HG02759 (cell line): ENCODE data around the gene SLC5A1.
"Not testable (repeated sequence)": the region's sequence is repeated elsewhere in the genome, so short reads cannot be mapped to it uniquely, and the experiment has no call there.

Experiments used
- ATAC-seq: cut with Tn5 transposase; IDR thresholded peaks from one replicate; pipeline ENCODE4 v1.9.1; 2021; ENCODE audit warnings: mild to moderate bottlenecking, moderate library complexity; ENCODE audit not compliant: unreplicated experiment

SLC5A1 gene

DNA sequence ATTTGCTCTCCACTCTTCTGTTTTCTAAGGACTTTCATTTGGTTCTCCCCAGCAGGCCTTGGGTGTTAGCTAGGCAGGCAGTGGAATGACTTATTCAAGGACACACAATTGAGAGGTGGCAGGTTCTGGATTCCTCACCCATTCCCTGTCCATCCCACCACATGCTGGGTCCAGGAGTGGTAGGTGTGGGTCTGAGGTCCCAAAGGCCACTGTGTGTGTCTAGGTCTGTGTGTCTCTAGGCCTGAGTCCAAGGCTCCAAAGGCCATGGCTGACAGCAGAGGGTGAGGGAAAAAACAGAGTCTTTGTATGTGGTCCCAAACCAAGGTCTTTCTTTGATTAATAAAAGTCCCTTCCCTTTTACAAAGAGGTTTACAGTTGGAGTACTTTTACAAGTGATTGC is 40.8 kb downstream of the SLC5A1 start:
- no peak for ATAC-seq

DNA sequence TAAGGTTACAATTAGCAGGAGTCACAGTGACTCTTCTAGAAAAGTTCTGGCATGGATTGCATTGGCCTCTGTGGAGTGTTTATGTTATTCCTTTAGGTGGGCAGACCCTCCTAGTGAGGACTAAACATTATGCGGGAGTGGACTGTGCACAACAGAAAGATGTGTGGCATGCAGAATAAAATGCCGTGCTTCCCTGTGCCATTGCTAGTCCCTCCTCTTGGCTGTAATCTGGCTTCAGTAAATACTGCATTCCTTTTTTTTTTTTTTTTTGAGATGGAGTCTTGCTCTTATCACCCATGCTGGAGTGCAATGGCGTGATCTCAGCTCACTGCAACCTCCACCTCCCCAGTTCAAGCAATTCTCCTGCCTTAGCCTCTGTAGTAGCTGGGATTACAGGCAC is 45.0 kb downstream of the SLC5A1 start:
- ATAC-seq: no peak

DNA sequence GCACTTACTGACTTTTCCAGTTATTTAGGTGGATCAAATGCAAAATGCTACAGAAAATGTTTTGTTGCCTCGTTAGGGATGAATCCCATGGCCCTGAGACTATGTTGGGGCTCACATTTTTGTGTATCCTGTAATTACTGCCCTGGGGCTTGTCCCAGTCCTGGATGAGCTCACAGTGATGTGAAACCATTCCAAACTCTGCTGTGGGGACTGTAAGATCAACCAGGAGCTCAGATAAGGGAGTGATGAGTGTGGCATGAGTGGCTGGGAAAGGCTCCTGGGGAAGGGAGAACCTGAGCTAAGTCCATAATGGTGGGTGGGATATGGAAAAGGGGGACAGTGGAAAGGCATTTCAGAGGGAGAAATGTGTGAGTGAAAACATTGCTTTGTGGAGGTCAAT is 54.0 kb downstream of the SLC5A1 start:
- ATAC-seq: no peak

DNA sequence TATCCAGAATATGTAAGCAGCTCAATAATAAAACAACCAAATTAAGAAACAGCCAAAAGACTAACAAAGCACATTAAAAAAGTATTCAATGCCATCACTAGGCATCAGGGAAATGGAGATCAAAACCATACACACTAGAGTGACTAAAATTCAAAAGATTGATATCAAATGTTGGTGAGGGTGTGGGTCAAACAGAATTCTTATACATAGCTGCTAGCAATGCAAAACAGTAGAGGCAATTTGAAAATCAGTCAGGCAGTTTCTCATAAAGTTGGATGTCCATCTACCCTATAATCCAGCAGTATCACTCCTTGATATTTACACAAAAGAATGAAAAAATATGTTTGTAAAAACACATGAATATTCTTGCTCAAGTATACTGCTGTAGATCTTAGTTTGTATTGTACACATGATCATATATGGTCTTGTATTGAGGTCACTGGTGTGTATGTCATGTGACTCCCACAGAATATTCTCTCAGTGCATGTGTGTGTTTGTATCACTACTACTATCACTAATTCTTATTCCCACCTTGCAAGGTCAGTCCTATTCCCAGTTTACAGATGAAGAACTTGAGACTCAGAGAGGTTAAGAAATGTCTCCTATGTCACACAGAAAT is 54.9 kb downstream of the SLC5A1 start:
- no peak for ATAC-seq

DNA sequence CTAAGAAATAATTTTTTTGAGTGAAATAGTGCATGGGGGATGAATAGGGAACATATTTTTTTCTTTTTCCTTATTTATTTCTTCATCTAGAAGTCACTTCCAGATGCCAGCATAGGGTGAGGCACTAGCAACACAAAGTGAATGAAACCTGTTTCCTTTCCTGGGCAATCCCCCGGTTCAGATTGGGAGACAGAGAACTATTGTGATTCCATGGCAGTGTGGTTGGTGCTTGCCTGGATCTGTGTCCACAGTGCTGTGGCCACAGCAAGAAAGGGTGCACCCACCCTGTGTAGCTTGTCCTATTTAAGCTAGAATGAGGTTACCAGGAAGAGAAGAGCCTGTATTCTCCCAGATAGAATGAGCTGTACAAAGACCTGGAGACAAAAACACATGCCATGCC is 57.6 kb downstream of the SLC5A1 start:
- no peak for ATAC-seq

DNA sequence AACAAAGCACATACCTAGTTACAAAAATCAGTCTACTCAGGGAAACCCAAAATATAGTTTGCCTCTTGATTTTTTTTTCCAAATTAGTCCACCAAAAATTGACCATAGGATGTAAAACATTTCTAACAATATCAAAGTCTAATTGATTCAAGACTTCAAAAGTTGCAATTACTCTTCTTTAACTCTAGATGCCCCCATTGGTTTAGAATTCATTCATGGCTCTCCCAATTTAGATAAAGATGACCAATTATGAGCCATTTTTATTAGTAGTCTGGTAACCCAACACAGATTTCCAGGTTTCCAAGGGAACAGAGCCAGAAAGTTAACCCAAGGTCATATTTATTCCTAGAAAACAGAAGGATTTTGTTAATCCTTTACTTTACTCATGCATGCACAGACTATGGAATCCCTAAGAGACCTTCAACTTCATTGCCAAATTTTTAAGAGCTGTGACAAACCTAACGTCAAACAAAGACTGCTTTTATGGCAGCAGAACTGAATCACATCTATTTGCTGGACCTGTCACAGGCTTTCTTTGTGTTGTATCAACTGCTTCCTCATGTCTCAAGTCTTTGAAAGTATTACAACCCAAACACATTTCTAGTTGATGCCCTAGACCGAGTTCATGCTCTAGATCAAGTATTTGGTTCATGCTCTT is 60.7 kb downstream of the SLC5A1 start:
- ATAC-seq: no peak

DNA sequence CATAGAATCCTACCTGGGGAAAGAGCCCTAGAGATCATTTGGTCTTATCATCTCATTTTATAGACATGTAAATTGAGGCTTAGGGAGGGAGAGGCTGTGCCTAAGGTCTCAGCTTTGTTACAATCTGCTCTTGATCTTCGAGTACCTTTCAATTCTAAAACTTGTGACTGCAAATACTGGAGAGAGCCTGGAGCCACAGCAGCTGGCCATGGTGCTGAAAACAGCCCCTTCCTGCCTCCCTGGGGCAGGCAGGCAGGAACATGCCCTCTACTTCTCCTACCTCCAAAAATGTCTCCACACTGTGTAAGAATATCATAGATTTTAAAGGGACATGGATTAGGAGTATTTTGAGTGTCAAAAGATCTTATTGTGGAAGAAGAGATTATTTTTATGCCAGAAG is 63.9 kb downstream of the SLC5A1 start:
- ATAC-seq: no peak

DNA sequence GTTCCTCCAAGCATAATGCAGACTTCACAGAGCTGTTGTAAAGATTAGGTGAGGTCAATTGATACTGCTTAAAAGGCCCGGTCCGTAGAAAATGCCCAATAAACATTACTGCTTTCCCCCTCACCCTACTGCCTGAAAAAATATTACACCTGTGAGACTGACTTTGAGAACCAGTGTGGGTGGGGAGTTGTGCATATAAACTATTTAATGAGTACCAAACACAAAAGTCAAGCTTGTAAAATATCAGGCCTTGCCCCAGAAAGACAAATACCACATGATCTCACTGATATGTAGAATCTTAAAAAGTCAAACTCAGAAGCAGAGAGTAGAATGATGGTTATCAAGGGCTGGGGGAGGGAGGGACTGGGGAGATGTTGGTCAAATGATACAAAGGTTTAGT is 69.3 kb downstream of the SLC5A1 start:
- ATAC-seq: no peak

DNA sequence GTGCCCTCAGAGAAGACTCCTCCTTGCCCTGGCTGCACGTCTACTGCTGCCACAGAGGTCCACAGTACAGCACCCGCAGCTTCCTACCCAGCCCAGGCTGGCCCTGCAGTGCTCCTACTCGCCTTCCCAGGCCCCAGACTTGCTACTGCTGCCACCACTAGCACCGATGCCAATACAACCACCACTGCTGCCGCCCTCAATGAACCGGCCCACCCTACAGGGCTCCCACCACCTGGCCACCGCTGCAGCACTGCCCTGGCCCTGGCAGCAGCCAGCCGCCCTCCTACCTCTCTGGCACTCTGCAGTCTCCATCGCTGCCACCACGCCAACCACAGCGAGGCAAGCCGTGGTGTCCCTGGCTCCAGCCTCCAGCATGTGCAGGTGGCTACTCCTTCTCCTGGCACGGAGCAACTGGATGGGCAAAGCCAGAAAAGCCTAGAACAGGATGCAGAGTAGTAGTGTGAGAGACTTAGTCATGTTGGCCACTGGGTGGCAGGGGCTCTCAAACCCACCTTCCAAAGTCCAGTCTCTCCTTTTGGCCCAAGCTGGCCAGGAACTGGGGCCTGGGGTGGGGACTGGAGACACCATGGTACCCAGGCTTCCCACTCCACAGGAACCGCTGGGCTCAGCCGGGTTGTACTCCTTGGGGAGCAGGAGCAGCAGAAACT is 76.6 kb downstream of the SLC5A1 start:
- no peak for ATAC-seq

DNA sequence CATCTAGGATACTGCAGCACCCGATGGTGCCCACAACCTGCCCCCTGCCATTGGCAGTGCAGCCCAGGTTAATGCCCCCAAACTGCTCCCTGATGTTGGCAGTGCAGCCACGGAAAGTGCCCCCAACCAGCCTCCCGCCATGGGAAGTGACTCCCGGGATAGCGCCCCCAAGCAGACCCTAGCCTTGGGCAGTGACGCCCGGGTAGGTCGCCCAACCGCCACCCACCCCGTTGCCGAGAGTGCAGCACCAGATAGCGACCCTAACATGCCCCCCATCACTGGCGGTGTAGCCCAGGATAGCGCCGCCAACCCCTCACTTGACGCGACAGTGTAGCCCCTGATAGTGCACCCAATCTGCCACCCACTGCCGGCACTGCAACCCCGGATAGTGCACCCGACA is 77.5 kb downstream of the SLC5A1 start:
- no peak for ATAC-seq

DNA sequence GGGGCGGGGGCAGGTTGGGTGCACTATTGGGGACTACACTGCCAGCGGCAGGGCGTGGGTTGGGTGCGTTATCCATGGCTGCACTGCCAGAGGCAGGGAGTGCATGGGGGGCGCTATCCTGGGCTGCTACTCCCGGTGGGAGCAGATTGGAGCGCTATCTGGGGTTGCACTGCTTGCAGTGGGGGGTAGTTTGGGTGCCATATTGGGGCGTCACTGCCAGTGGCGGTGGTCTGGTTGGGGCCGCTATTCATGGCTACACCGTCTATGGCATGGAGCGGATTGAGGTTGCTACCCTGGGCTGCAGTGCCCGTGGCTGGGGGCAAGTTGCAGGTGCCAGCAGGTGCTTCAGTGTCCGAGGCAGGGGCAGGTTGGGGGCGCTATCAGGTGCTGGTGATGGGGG is 79.8 kb downstream of the SLC5A1 start:
- ATAC-seq: no peak

DNA sequence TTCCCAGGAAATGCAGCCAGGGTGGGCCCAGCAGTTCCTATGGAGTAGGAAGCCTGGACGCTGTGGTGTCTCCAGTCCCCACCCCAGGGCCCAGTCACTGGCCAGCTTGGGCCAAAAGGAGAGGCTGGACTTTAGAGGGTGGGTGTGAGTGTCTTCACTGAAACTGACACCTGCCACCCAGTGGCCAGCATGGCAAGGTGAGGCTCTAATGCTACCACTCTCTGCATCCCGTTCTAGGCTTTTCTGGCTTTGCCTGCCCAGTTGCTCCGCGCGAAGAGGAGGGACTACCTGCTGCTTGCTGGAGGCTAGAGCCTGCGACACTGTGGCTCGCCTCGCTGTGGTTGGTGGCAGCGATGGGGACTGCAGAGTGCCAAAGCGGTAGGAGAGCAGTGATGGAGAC is 80.6 kb downstream of the SLC5A1 start:
- no peak for ATAC-seq

DNA sequence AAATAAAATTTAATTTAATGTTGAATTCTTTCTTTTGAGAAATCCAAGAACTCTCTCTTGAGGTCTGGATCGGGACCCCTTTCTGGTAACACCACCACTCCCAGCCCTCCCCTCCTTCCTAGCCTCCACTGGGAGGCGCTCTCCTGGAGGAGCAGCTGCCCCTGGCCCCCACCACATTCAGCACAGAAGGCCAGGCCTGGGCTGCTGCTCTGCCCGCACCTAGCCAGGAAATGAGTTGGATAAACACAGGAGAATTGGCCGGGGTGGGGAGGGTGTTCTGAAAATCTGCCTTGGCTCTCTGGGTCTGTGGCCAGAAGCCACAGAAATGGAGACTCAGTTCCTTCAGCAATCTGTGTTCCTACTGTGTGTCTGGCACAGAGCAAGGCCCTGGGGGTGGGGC is 84.8 kb downstream of the SLC5A1 start:
- no peak for ATAC-seq

DNA sequence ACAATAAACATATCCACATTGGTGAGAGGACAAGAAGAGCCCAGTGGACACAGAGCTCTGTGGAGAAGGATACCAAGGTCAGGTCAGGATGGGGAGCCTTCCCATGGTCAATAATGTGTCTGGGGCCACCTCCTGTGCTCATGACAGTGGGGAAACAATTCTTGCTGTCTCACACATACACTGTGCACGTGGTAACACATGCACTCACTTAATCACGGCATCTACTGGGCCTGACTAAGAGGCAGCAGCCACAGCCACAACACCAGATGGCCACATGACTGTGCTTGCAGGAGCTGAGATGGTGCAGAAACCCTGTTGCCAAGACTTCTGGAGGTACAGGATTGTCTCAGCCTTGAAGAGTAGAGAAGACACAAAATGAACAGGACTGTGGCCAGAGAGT is 87.4 kb downstream of the SLC5A1 start:
- no peak for ATAC-seq

DNA sequence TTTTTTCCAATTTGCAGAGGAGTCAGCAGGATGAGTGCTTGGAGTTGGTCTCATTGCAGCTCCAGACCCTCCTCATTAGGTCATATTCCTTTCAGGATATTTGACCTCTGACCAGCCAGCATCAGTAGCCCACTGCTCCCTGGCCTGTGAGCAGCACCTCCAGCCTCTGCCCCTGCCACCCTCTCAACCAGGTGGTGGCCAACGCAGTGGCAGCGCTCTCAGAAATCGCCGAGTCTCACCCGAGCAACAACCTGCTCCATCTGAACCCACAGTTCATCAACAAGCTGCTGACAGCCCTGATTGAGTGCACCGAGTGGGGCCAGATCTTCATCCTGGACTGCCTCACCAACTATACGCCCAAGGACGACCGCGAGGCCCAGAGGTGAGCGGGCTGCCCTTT is 89.1 kb downstream of the SLC5A1 start:
- no peak for ATAC-seq

DNA sequence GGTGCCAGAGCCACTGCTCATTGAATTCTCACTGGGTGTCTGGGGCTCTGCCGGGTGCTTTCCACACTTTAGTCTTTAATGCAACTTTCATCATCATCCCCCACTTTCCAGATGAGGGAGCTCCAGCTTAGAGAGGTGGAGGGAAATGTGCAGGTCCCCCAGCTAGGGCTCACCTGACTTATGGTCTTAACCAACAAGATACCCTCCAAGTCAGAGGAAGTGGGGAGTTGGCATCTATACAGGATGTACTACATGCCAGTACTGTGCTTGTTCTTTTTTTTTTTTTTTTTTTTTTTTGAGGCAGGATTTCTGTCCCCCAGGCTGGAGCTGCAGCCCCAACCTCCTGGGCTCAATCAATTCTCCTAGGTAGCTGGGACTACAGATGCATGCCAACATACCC is 89.7 kb downstream of the SLC5A1 start:
- no peak for ATAC-seq

DNA sequence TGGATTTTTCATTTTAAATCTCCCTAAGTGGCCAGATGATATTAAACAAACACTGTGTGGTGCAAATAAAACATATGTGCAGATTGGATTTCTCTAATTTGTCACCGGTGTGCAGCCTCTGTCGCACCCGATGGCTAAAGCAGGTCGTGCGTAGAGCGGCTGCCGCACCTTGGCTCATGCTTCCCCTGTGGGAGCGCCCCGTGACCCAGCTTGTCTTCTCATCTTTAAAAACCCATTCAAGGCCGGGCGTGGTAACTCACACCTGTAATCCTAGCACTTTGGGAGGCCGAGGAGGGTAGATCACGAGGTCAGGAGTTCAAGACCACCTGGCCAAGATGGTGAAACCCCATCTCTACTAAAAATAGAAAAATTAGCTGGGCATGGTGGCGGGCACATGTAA is 91.7 kb downstream of the SLC5A1 start:
- ATAC-seq: not testable (repeated sequence)

DNA sequence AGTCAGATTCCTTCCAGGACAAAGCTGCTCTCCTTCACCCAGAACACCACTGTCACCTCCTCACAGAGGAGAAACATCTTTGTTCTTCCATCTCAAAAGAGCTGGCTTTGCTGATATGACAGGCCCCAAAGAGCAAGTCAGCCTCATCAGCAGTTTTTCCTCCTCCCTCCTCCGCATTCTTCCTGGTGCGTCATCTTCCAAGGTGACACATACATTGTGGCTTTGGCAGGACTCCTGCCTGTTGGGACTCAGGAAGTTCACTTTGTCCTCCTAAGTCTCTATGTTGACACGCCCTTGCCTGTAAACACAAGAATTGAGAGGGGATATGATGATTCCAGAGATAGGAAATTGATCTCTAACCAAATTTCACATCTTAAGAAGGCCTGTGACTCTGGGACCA is 92.9 kb downstream of the SLC5A1 start:
- not testable (repeated sequence) for ATAC-seq

DNA sequence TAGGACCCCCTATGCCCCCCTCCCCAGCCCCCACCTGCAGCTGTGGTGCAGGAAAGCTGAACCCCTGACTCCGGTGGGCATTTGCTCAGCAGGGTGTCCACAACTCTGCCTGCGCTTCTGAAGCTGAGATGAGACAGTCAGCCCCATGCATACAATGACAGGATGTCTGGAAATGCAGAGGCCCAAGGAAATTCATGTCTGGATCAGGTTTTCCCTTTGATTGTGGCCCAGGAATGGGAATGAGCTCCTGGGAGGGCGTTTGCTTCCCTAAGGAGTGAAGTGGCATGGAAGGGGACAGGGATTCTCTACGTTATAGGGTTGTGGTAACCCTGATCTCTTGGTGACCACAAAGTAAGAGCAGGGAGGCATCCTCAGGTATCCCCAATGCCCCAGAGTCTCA is 93.8 kb downstream of the SLC5A1 start:
- not testable (repeated sequence) for ATAC-seq

DNA sequence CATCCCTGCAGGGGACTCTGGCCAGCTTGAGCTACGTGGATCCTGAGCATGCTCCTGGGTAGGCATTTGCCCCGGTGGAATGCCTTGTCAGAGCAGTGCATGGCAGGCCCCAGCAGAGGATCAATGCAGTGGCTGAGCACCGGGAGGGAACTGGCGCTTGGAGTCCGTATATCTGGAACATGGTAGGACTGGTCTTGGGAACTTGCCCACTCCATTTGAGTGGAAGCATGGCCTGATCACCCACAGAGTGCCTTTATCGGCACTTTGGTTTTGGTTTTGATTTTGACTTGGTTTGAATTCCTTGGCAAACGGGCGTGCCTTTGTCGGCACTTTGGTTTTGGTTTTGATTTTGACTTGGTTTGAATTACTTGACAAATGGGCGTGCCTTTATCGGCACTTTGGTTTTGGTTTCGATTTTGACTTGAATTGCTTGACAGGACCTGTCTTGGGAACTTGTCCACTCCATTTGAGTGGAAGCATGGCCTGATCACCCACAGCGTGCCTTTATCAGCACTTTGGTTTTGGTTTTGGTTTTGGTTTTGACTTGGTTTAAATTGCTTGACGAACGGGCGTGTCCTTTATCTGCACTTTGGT is 94.8 kb downstream of the SLC5A1 start:
- ATAC-seq: not testable (repeated sequence)

DNA sequence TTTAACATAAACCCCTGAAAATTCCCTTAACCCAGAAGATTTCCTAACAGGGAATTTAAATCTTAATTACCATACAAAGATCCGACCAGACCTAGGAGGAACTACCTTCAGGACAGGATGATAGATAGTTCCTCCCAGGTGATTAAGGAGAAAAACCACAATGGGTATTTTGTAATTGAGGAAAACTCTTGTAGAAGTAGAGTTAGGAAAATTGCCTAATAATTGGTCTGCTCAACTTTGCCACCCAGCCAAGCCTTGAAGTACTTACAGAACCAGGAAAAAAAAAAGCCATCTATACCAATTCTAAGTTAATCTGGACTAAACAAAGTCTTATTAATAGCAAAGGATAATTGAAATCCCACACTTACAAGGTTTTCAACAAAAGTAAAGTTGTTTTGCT is 95.5 kb downstream of the SLC5A1 start:
- not testable (repeated sequence) for ATAC-seq

DNA sequence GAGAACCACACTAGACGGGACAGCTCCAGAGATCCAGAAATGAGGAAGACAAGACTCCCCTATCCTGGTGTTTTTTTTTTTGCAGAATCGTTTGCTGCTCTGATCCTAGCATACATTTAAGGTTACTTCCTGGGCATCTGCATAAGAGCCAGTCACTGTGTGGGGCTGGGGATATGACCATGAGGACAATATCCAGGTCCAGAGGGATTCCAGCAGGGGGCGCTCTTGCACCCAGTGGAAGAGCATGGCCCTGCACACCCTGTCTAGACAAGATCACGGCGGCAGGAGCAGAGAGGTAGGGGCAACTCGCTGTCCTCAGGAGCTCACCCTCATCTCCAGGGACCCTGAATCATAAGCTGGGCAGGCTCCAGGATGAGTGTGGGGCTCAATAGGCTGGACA is 97.6 kb downstream of the SLC5A1 start:
- not testable (repeated sequence) for ATAC-seq
